A549 (cell line): Measurements from ENCODE around the gene ROR1. TPM values are rescaled to one million over a fixed set of nuclear protein-coding genes. Genes with fewer than 3 reads are reported as not detected.

Experiments used
- ATAC-seq, 2 experiments: fragments of 200-7000 bp in 1 of 2; fragments of >200 bp in 1 of 2; cut with Nextera tagmentation in 1 of 2; cut with Tn5 transposase in 1 of 2; 3 replicates each; pipeline versions ENCODE4 v1.8.0 to v1.9.1; 2018 to 2020; ENCODE audit warnings: mild to moderate bottlenecking in 1 of 2, moderate library complexity in 1 of 2
- CTCF ChIA-PET: fragments of 300-600 bp; sonication (Branson Sonifier 250); formaldehyde crosslinking; extraction: SDS; loops from one replicate; lab custom pipeline; 2021; ENCODE audit warnings: antibody characterized with exemption, inconsistent platforms; lab: Yijun Ruan, JAX
- POLR2A ChIA-PET: fragments of 350-600 bp; formaldehyde crosslinking; extraction: SDS; loops from one replicate; lab custom pipeline; 2021; ENCODE audit warnings: antibody characterized with exemption, inconsistent platforms; lab: Yijun Ruan, JAX
- DNase-seq, 2 experiments: peaks; one replicate each; pipeline versions ENCODE4 v3.0.0 to v3.0.0-alpha.2; 2011 to 2016; ENCODE audit warnings: low read depth in 1 of 2, low spot score in 1 of 2
- FAIRE-seq: peaks from 2 replicates; lab custom pipeline; 2011; peaks lifted over from hg19 to GRCh38; lab: Jason Lieb, UNC
- H3K27ac ChIP-seq, 2 experiments: fragments of >200 bp; sonication (Bioruptor Twin); formaldehyde crosslinking; 3 replicates each; pipeline ENCODE4 v1.5.1; 2016 to 2017
- H3K4me1 ChIP-seq: fragments of >200 bp; sonication (Bioruptor Twin); formaldehyde crosslinking; 3 replicates; pipeline ENCODE4 v1.6.1; 2016
- H3K4me2 ChIP-seq: fragments of >200 bp; sonication (Bioruptor Twin); formaldehyde crosslinking; 3 replicates; pipeline ENCODE4 v1.6.1; 2016
- H3K4me3 ChIP-seq: fragments of >200 bp; sonication (Bioruptor Twin); formaldehyde crosslinking; 3 replicates; pipeline ENCODE4 v1.5.1; 2016
- H3K9me3 ChIP-seq: fragments of >200 bp; sonication (Bioruptor Twin); formaldehyde crosslinking; 3 replicates; pipeline ENCODE4 v1.6.1; 2016
- BCL3 ChIP-seq: fragments of >200 bp; sonication (Bioruptor Twin); formaldehyde crosslinking; IDR thresholded peaks from 3 replicates; pipeline ENCODE4 v1.6.1; 2016
- CBX8 ChIP-seq: fragments of 200-600 bp; sonication (generic); IDR thresholded peaks from 2 replicates; pipeline ENCODE4 v1.6.1; 2016
- CEBPB ChIP-seq, 2 experiments: fragments of >200 bp in 1 of 2; sonication (Bioruptor Twin) in 1 of 2; formaldehyde crosslinking in 1 of 2; IDR thresholded peaks; 2 replicates each; pipeline ENCODE4 v1.6.1; 2012 to 2016
- CHD4 ChIP-seq: fragments of 200-600 bp; sonication (generic); IDR thresholded peaks from 2 replicates; pipeline ENCODE4 v1.6.1; 2016; ENCODE audit warnings: antibody characterized with exemption, mild to moderate bottlenecking, borderline replicate concordance
- ESRRA ChIP-seq: fragments of 150-350 bp; IDR thresholded peaks from 2 replicates; pipeline ENCODE4 v1.6.1; 2014; ENCODE audit warnings: mild to moderate bottlenecking, low read length, borderline replicate concordance
- FOSL2 ChIP-seq, 2 experiments: fragments of 450-650 bp in 1 of 2; fragments of >200 bp in 1 of 2; sonication (Bioruptor Twin) in 1 of 2; formaldehyde crosslinking; IDR thresholded peaks; 2 replicates each; pipeline versions ENCODE4 v1.5.0 to v1.6.1; 2016 to 2020; ENCODE audit warnings: mild to moderate bottlenecking in 1 of 2, moderate library complexity in 1 of 2
- HOXA7 ChIP-seq: fragments of 250-450 bp; sonication (Bioruptor Pico); IDR thresholded peaks from 2 replicates; pipeline ENCODE4 v1.5.0; 2020; ENCODE audit warnings: mild to moderate bottlenecking, moderate library complexity
- HOXB13 ChIP-seq: fragments of 250-450 bp; sonication (Bioruptor Pico); IDR thresholded peaks from 2 replicates; pipeline ENCODE4 v1.5.0; 2020; ENCODE audit warnings: low read depth, mild to moderate bottlenecking, moderate library complexity
- HOXB5 ChIP-seq: fragments of 250-450 bp; sonication (Bioruptor Pico); IDR thresholded peaks from 2 replicates; pipeline ENCODE4 v1.5.0; 2020; ENCODE audit warnings: mild to moderate bottlenecking, moderate library complexity
- KDM5A ChIP-seq: fragments of 200-600 bp; sonication (generic); IDR thresholded peaks from 2 replicates; pipeline ENCODE4 v1.6.1; 2016; ENCODE audit warnings: antibody characterized with exemption, mild to moderate bottlenecking
- MAFK ChIP-seq: fragments of 450-650 bp; IDR thresholded peaks from 2 replicates; pipeline ENCODE4 v1.6.1; 2014; ENCODE audit not compliant: partially characterized antibody
- PHF8 ChIP-seq: fragments of 200-600 bp; sonication (generic); IDR thresholded peaks from 2 replicates; pipeline ENCODE4 v1.6.1; 2016; ENCODE audit warnings: low read depth, mild to moderate bottlenecking, antibody characterized with exemption, moderate library complexity, borderline replicate concordance
- POLR2AphosphoS2 ChIP-seq: conservative IDR thresholded peaks from 2 replicates; pipeline ENCODE4 v1.6.1; 2012; ENCODE audit warnings: low read length, improper control_type of control experiment, inconsistent platforms
- RAD21 ChIP-seq, 2 experiments: fragments of >200 bp in 1 of 2; sonication (Bioruptor Twin) in 1 of 2; formaldehyde crosslinking in 1 of 2; IDR thresholded peaks in 1 of 2; conservative IDR thresholded peaks in 1 of 2; 2 replicates in 1 of 2; 3 replicates in 1 of 2; pipeline ENCODE4 v1.6.1; 2012 to 2018; ENCODE audit warnings: inconsistent platforms in 1 of 2
- RFX5 ChIP-seq: fragments of 450-650 bp; IDR thresholded peaks from 2 replicates; pipeline ENCODE4 v1.7.1; 2014; ENCODE audit warnings: antibody characterized with exemption, mild to moderate bottlenecking, moderate library complexity
- SMC3 ChIP-seq: fragments of >200 bp; sonication (Bioruptor Twin); formaldehyde crosslinking; IDR thresholded peaks from 3 replicates; pipeline ENCODE4 v1.6.1; 2018; ENCODE audit warnings: inconsistent platforms
- TFCP2L1 ChIP-seq: fragments of 250-450 bp; sonication (Bioruptor Pico); IDR thresholded peaks from 2 replicates; pipeline ENCODE4 v1.5.0; 2021; ENCODE audit warnings: mild to moderate bottlenecking
- ZC3H11A ChIP-seq: fragments of 450-650 bp; IDR thresholded peaks from 2 replicates; pipeline ENCODE4 v1.6.1; 2014; ENCODE audit warnings: antibody characterized with exemption, mild to moderate bottlenecking
- ZFP36 ChIP-seq: fragments of 450-650 bp; IDR thresholded peaks from 2 replicates; pipeline ENCODE4 v1.6.1; 2014; ENCODE audit warnings: borderline replicate concordance; ENCODE audit not compliant: partially characterized antibody
- ZNF302 ChIP-seq: fragments of 250-450 bp; sonication (Bioruptor Pico); IDR thresholded peaks from 2 replicates; pipeline ENCODE4 v1.9.0; 2021; ENCODE audit warnings: inconsistent platforms, mild to moderate bottlenecking, moderate library complexity
- WGBS: methylation state at CpG from one replicate; pipeline ENCODE4 v1.1.6; 2017; ENCODE audit errors: missing lambda C conversion rate; 5-methylcytosine and 5-hydroxymethylcytosine counted together
- polyA plus RNA-seq, 4 experiments: library from polyadenylated mRNA; depleted of rRNA in 3 of 4; stranded (reverse); fragments of >200 nt; fragmentation: RNase III in 1 of 4; extraction: RNeasy Plus Mini Kit Qiagen cat#74134 plus additional on column Dnase treatment in 1 of 4; gene quantifications; 2 replicates in 3 of 4; 3 replicates in 1 of 4; pipeline ENCODE4 v1.2.3, GENCODE V29; 2011 to 2017
- TF ChIP-seq, protein P1 (sequence below): IDR thresholded peaks from 2 replicates; pipeline ENCODE4 v1.6.1; 2012; ENCODE audit warnings: low read depth, borderline replicate concordance
- TF ChIP-seq, protein P2 (sequence below): fragments of 250-450 bp; sonication (Bioruptor Pico); IDR thresholded peaks from 2 replicates; pipeline ENCODE4 v1.5.0; 2020; ENCODE audit warnings: low read depth, mild to moderate bottlenecking, moderate library complexity
- TF ChIP-seq, protein P3 (sequence below): fragments of 150-350 bp; IDR thresholded peaks from 2 replicates; pipeline ENCODE4 v1.6.1; 2014; ENCODE audit warnings: low read depth, mild to moderate bottlenecking, low read length

ROR1 gene
- polyA plus RNA-seq, 2 of the 4 experiments (the other 2 are of a cell fraction), result 6.5 to 19.0 TPM

GRCh38 chr1:63980740-63981407 lies 207.1 kb downstream of the ROR1 start (continued):
- TF ChIP-seq, protein P1, sequence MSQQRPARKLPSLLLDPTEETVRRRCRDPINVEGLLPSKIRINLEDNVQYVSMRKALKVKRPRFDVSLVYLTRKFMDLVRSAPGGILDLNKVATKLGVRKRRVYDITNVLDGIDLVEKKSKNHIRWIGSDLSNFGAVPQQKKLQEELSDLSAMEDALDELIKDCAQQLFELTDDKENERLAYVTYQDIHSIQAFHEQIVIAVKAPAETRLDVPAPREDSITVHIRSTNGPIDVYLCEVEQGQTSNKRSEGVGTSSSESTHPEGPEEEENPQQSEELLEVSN, result no peak
- TF ChIP-seq CEBPB (IDR thresholded peaks at IDR 0.05) (no peak), KDM5A (no peak)

GRCh38 chr1:63981408-63981773 lies 207.6 kb downstream of the ROR1 start:
- Histone ChIP-seq H3K4me2 (no peak overlapping the region), H3K27ac (no peak overlapping the region), H3K4me1 (0 out of 3 replicates have a peak, but pooled peaks cover 6% of the 10 kb centered on the region), H3K4me3 (no peak overlapping the region)
- no peak for DNase-seq
- CTCF ChIA-PET, result interaction anchor here (1.3 kb wide), 1 partner anchor 9 kb away, joined by 3 read pairs; no protein-coding TSS in a partner anchor
- WGBS, result 95% methylated on average over 1 of the region's 1 CpG
- no peak for FAIRE-seq
- POLR2A ChIA-PET, result no interaction called here
- TF ChIP-seq HOXB13 (CRISPR knock-in tag) (no peak), ZFP36 (no peak)
- TF ChIP-seq, all 56 proteins: peak for 0
- no peaks in the 10 kb centered on the region for H3K9me3 ChIP-seq
- no peak for ATAC-seq

DNA sequence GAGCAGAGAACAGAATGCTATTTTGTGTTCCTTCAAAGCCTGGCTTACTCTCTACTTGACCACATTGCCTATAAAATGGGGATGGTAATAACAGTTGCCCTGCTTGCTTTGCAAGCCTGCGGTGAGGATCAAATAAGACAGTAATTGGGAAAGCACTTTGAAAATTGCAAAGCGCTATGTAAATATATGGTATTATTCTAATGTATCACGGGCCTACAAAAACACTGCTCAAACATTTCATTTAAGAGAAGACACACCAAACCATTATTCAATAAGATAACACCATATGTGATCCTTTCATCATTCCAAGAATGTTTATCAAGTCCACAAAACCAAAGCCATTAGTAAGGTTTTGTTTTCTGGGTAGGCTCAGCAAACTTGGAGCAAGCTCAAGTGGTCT lies 208.4 kb downstream of the ROR1 start:
- H3K4me3 ChIP-seq, result no peak overlapping the region
- H3K4me1 ChIP-seq, result 0 out of 3 replicates have a peak, but pooled peaks cover 9% of the 10 kb centered on the region
- no peak for DNase-seq
- no peak overlapping the region for H3K4me2 ChIP-seq
- CTCF ChIA-PET, result interaction anchor here (1.3 kb wide), 1 partner anchor 9 kb away, joined by 3 read pairs; no protein-coding TSS in a partner anchor
- no peak for TF ChIP-seq SMC3
- TF ChIP-seq, protein P2, sequence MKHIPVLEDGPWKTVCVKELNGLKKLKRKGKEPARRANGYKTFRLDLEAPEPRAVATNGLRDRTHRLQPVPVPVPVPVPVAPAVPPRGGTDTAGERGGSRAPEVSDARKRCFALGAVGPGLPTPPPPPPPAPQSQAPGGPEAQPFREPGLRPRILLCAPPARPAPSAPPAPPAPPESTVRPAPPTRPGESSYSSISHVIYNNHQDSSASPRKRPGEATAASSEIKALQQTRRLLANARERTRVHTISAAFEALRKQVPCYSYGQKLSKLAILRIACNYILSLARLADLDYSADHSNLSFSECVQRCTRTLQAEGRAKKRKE (CRISPR knock-in tag), result no peak
- TF ChIP-seq, protein P1, result no peak
- no peak for TF ChIP-seq ZNF302 (CRISPR knock-in tag)
- no peak for TF ChIP-seq FOSL2 (IDR thresholded peaks at IDR 0.05)
- TF ChIP-seq FOSL2 (CRISPR knock-in tag; IDR thresholded peaks at IDR 0.05), result no peak
- no peak for TF ChIP-seq HOXA7
- no peak for TF ChIP-seq ZC3H11A
- no peak for TF ChIP-seq RFX5
- TF ChIP-seq, protein P3, sequence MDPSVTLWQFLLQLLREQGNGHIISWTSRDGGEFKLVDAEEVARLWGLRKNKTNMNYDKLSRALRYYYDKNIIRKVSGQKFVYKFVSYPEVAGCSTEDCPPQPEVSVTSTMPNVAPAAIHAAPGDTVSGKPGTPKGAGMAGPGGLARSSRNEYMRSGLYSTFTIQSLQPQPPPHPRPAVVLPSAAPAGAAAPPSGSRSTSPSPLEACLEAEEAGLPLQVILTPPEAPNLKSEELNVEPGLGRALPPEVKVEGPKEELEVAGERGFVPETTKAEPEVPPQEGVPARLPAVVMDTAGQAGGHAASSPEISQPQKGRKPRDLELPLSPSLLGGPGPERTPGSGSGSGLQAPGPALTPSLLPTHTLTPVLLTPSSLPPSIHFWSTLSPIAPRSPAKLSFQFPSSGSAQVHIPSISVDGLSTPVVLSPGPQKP, result no peak
- TF ChIP-seq TFCP2L1, result no peak
- POLR2A ChIA-PET, result no interaction called here
- WGBS, result 84% methylated on average over 3 of the region's 3 CpGs
- H3K9me3 ChIP-seq, result no peaks in the 10 kb centered on the region
- no peak for ATAC-seq
- H3K27ac ChIP-seq, result no peak overlapping the region
- FAIRE-seq, result no peak

- Histone ChIP-seq H3K4me1 (0 out of 3 replicates have a peak, but pooled peaks cover 9% of the 10 kb centered on the region), H3K27ac (no peak overlapping the region)
- TF ChIP-seq RAD21 (conservative IDR thresholded peaks at IDR 0.05 in 1 of 2, IDR thresholded peaks at IDR 0.05 in 1 of 2), result no peak
- TF ChIP-seq MAFK, result no peak
- TF ChIP-seq, protein P2 (CRISPR knock-in tag), result no peak
- TF ChIP-seq CHD4, result no peak
- no peak for TF ChIP-seq PHF8
- no peak for TF ChIP-seq POLR2AphosphoS2
- TF ChIP-seq HOXB5 (CRISPR knock-in tag), result no peak
- TF ChIP-seq CBX8, result no peak
- TF ChIP-seq ESRRA, result no peak
- no peak for TF ChIP-seq KDM5A
- no peak for TF ChIP-seq BCL3
- TF ChIP-seq, all 56 proteins: peak for 0
- ChIA-PET POLR2A (no interaction called here), CTCF (interaction anchor here (1.1 to 2.2 kb wide), 2 partner anchors 154 to 310 kb away, joined by 5 to 8 read pairs; no protein-coding TSS in a partner anchor)
- Histone ChIP-seq H3K4me2 (no peak overlapping the region), H3K4me3 (no peak overlapping the region), H3K9me3 (no peaks in the 10 kb centered on the region)
- WGBS, result 64% methylated on average over 7 of the region's 7 CpGs
- DNase-seq (no peak), FAIRE-seq (no peak), ATAC-seq (no peak)
Observed at GRCh38 chr1:63983391-63984256, 209.8 kb downstream of the ROR1 start.
